HT-29 (cell line): ENCODE measurements around the gene IFT80. TPM values are rescaled to one million over a fixed set of nuclear protein-coding genes. Genes with fewer than 3 reads are reported as not detected.
"Not testable (repeated sequence)": the region's sequence is repeated elsewhere in the genome, so short reads cannot be mapped to it uniquely, and the experiment has no call there.

ENCODE experiments used
- DNase-seq: peaks from one replicate; pipeline ENCODE4 v3.0.0-alpha.2; 2015; ENCODE audit warnings: low spot score
- total RNA-seq: library from RNA; depleted of rRNA; stranded (reverse); fragments of >200 nt; shearing (Covaris generic); gene quantifications from 2 replicates; pipeline ENCODE4 v1.2.3, GENCODE V29; 2014

Gene IFT80
- total RNA-seq, 1 experiment from 2014 or later: 10.5 TPM

DNA sequence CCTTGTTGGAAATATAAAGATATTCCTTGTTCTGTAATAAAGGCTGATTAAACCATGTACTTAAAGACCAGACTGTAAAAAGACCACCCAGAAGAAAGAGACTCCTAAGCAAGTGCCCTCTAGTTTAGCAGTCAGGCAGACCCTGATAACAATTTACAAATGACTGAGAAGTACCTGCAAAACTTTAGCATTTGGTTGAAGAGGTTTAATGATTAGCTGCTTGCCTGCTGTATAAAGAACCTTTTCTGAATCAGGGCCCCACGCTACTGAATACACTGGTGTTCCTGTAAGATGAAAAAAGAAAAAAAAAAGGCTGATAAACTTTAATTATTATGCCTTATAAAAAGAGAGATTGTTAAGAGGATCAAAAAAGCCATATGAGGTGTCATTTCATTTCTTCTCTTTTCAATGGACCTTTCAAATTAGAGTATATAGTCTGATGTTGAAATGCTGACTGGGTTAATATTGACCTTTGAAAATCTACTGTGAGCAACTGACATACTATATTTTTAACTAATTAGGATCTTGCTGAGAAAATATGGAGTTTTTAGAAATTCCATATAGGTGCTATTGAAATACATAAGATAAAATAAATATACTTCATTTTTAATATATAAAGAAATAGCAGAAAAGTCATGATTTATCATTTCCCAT is 33.0 kb downstream of the IFT80 start:
- DNase-seq: no peak

DNA sequence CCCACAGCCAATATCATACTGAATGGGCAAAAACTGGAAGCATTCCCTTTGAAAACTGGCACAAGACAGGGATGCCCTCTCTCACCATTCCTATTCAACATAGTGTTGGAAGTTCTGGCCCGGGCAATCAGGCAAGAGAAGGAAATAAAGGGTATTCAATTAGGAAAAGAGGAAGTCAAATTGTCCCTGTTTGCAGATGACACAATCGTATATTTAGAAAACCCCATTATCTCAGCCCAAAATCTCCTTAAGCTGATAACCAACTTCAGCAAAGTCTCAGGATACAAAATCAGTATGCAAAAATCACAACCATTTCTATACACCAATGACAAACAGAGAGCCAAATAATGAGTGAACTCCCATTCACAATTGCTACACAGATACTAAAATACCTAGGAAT is 36.1 kb downstream of the IFT80 start:
- DNase-seq: not testable (repeated sequence)

DNA sequence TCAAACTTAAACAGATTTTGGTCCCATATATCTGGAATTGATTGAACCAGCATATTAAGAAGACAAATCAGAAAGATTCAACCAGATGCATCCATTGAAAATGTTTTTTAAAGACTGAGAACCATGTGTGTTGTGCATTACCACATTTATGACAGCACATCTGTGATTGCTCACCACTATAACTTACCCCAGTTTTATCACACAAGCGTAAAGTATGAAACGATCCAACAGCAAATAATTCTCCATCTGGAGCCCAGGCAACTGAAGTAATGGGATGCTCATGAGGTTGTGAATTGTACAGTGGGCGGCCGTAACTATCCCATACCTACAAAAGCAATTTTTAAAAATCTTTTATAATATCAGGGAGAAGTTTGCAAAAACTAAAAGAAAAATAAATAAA is 43.2 kb downstream of the IFT80 start:
- DNase-seq: no peak

DNA sequence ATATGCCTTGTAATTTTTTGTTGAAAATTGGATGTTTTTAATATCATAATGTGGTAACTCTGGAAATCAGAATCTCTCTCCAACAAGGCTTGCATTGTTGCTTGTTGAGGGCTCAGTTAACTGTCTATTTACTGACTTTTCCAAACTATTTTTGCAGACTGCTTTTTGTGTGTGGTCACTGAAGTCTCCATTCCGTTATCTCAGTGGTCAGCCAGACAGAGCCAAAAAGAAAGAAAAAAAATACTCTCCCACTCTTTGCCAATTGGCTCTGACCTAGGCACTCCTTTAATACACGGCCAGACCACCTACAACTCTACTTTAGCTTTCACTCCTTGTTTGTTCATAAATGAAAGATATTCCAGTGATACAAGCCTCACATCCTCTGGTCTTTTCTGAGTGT is 52.5 kb downstream of the IFT80 start:
- no peak for DNase-seq

DNA sequence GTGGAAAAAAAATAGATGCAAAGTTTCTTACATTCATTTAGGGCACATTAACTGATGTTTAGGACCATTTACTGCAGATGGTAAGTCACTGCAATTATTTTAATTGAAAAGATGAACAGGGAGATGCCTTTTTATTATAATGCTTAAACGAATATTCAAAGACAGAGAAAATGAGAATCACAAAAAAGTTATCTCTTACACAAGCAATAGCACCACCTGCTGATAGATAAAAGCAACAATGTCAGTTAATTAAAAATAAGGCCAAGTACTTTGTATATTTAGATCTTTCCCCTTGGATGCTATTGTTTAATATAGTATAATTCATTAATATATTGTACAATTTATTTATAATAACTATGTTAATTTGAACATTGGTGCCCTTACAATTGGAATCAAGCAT is 55.9 kb downstream of the IFT80 start:
- DNase-seq: peak; percentile 25

DNA sequence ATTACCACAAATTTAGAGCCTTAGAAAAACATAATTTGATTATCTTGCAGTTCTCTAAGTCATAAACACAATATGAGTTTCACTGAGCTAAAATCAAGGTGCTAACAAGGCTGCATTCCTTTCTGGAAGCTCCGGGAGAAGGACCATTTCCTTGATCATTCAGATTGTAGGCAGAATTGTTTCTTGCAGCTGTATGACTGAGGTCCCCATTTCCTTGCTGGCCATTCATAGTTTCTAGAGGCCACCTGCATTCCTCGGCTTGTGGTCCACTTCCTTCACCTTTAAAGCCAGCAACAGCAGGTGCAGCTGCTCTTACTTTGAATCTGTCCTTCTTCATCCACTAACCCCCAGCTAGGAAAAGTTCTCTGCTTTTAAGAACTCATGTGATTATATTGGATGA is 58.7 kb downstream of the IFT80 start:
- DNase-seq: no peak

DNA sequence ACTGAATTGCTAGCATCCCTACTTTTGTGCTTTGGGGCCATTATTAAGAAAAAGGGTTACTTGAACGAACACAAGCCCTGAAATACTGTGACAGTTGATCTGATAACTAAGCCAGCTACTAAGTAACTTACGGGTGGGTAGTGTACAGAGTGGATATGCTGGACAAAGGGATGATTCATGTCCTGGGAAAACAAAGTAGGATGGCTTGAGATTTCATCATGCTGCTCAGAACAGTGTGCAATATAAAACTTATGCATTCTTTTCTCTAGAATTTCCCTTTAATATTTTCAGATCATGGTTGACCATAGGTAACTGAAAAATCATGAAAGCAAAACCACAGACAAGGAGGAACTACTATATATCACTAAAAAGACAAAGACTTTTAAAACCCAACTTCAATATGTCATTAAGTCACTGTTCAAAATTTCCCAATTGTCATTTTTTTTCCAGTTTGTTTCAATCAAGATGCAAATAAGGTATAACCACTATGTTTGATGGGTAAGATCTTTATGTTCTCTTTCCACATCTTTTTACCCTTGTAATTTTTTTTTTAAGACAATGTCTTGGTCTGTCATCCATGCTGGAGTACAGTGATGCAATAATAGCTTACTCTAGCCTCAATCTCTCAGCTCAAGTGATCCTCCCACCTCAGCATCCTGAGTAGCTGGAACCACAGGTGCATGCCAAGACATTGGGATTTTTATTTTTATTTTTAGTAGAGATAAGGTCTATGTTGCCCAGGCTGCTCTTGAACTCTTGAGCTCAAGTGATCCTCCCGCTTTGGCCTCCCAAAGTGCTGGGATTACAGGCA is 67.7 kb downstream of the IFT80 start:
- DNase-seq: peak; percentile 46

DNA sequence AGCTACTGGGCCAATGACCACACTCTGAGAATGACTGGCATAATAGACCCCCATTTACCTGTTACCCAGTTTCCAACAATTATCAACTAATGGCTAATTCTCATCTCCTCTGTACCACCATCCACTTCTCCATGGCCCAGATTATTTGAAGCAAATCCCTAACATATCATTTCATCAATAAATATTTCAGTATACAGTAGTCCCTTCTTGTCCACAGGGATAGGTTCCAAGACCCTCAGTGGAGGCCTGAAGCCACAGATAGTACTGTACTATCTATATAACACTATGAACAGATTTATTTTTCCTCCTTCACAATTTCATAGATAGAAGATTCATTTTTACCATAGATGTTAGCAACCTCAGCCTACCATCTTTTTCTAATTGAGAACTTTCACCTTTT is 68.3 kb downstream of the IFT80 start:
- no peak for DNase-seq

DNA sequence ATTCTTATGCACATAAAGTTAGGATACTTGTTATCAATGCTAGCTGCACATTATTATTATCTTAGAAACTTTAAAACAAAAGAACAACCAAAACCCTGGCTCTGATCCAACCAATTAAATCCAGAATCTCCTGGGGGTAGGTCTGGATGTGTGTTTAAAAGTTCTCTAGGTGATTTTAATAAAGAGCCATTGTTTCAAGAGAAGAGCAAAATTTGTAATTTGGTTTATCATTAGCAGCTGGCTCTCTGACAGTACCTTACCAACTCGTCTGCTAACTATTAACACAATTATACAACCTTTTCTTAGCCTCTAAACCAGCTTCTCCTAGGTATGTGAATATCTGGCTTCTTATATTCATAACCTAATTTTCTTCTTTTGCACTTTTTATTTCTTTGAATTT is 68.9 kb downstream of the IFT80 start:
- DNase-seq: peak; percentile 10

DNA sequence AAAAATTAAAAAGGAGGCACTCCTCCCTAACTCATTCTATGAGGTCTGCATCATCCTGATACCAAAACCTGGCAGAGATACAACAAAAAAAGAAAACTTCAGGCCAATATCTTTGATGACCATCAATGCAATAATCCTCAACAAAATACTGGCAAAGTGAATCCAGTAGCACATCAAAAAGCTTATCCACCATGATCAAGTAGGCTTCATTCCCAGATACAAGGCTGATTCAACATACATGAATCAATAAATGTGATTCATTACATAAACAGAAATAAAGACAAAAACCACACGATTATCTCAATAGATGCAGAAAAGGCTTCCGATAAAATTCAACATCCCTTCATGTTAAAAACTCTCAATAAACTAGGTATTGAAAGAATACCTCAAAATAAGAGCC is 72.7 kb downstream of the IFT80 start:
- DNase-seq: not testable (repeated sequence)

DNA sequence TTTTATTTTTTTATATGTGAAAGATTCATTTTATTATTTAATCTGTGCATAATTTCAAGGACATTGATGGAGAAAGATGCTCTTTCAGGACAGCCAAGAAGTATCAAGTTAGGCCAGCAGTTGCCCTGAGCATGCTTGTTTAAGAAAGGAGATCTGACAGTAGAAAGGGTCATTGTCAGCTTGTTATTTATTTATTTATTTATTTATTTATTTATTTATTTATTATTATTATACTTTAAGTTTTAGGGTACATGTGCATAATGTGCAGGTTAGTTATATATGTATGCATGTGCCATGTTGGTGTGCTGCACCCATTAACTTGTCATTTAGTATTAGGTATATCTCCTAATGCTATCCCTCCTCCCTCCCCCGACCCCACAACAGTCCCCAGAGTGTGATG is 77.2 kb downstream of the IFT80 start:
- DNase-seq: not testable (repeated sequence)

DNA sequence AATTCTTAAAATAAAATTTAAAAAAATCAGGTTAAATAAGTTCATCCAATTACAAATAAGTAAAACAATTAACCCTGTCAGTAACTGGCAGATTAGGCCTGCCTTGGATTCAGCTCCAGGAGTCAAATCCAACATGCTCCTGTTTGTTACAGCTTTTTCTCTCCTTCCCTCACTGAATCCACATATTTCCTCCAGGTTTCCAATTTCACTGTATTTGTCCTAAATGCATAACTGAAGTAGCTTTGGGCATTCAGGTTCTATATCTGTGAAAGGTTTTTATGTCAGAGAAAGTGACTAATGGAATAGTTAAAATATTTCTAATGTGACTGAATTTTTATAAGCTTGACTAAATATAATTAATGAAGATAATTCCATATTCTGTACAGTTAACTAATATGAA is 79.7 kb downstream of the IFT80 start:
- DNase-seq: no peak

DNA sequence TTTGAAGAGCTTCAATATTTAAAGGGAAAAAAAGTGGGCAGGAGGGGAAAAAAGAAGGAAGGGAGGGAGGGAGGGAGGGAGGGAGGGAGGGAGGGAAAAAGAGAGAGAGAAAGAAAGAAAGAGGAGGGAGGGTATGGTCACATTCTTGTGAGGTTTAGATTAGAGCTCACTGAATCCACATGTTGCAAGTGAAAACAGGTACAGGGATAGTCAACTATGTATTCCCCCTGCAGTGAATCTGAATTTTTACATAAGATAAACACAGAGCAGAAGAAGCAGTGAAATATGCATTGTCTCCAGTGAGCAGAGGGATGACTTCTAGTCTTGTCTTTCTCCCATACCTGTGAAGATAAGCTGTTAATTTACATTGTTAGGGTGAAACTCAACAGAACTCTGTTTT is 84.0 kb downstream of the IFT80 start:
- DNase-seq: no peak

DNA sequence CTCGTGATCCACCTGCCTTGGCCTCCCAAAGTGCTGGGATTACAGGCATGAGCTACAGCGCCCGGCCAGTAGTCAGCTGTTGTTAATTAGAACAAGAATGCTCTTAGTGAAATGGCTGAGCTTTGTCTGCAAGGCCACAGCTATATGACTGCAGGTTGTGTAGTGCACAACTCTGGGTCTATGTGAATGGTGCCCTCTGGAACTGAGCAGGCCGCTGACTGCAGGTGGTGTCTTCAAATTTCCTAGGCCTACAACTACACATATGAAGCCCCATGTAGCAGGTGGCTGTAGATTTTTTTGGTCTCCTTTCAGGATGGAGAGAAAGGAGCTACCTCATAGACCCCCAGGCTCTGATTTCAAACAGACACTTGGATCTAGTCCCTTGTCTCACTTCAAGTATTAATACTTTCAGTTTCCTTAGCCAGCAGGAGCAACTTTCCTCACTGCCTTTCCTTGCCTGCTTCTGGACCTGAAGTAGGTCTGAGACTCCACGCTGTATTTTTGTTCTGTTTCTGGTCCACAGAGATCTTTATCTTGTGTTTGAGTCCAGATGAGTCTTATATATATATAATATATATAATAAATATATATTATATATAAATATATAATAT is 86.9 kb downstream of the IFT80 start:
- no peak for DNase-seq

DNA sequence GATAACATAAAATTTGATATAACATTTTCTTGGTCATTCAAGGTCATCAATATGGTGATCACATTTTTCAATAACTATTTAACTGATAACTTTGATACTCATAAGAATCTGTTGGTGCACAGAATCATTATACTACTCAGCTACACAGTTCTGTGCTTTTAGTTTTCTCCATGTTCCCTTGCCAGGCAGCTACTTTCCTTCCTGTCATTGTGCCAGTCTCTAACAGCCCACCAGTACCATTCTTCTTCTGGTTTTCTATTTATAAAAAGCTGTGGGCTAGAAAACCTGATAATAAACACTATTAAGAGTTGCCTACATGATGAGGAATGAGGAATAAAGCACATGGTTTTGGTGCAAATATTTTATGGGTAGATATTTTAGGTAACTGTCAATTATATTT is 96.2 kb downstream of the IFT80 start:
- DNase-seq: no peak

DNA sequence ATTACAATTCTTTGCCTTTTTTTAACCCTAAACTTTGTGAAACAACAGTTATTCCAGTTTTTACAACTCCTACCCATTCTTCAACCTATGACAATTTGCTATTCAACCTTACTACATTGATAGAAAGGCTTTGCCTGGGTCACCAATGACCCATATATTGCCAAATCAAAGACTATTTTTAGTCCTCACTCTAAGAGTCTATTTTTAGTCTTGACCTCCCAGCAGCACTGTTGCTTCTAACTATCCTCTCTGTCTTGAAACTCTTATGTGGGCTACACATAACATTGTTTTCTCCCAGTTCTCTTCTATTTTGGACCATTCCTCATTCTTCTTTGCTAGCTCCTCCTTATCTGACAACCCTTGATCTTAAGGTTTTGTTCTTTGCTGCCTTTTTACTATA is 102.4 kb downstream of the IFT80 start:
- DNase-seq: no peak

DNA sequence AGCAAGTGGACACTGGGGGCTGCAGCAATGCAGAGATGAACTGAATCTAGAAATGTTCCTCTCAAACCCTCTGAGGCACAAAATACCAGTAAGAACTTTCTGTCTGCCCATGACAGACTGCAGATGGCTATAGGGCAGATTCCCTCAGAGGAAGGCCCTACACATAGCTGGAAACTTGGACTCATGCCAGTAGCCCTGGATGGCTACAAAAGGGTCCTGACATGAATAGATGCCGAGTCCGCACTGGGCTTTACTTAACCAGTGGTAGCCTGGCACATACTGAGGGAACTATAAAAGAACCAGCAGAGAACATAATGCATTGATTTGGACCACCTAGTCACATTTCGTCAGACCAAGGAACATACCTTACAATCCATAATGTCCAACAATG is 107.1 kb downstream of the IFT80 start:
- DNase-seq: no peak

DNA sequence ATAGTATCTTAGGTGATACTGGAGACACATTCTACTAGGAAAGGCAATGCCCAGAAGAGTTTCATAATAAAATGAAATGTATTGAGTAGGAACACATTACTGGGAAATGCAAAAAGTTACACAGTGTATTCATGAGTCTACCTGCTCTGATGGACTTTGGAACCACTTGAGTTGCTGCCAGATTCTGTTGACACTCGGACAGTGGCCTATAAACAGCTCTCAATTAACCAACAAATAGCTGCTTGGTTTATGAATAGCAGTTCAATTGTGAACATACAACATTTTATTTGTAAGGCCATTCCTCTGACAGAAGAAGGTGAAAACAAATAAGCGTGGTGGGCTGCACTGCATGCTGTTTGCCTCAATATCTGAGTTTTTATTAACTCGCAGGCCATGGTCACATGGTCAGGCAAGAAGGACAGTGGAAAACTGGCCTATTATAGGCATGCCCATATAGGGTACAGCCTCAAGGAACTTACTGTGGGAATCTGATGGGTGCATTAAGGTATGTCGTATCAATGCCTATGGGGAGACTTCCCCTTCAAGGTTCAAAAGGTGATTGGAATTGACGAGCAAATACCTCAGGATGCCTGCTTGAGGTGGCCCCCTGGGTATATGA is 107.6 kb downstream of the IFT80 start:
- peak; percentile 44 for DNase-seq

DNA sequence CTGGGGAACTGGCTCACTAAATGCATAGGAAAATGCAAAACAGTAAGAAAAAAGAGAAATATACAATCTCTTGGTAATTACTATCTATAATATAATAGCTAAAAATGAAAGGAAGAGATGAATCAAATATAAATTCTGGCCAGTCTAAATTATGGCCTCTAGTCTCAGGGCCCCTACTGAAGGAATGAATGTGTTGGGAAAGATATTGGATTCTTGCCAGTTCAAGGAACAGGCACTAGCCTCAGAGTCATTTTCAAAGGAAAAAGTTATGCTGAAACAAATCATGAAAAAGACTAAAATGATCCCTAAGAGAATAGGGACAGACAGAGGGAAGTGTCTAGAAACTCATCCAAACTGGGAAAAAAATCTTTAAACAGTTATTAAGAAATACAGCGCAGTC is 111.4 kb downstream of the IFT80 start:
- DNase-seq: no peak

DNA sequence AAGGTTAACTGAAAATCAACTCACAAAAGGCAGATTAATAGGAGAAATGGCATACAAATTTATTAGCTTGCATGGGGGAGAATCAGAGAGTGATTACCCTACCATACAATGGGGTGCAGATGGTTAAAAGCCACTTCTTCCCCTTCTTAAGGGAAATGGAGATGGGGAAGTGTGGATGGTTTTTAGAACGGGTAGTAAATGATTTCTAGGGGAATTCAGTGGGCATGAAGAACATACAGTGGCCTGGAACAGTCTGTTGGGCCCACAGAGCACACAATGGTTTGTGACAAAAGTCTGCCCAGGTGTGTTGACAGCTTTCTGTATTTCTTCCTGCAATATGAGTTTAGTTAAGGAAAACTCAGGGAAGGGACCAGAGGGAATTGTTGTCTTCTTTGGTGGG is 112.8 kb downstream of the IFT80 start:
- no peak for DNase-seq

DNA sequence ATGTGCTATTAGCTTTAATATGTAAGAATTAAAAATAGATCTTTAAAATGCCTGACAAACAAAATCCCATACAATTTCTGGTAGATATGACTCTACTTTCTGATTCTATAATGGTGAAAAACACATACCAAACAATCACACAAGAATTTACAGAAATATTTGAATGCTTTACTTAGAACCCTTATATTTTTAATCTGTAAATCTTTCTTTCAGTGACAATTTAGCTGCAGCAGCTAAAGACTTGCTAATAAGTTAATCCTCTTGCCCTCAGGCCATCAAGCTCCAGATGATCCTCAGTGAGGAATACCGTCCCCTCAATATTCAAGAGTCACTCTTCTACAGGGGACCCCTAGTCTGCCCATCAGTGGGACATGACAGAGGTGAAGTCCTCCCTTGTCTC is 118.2 kb downstream of the IFT80 start:
- no peak for DNase-seq

DNA sequence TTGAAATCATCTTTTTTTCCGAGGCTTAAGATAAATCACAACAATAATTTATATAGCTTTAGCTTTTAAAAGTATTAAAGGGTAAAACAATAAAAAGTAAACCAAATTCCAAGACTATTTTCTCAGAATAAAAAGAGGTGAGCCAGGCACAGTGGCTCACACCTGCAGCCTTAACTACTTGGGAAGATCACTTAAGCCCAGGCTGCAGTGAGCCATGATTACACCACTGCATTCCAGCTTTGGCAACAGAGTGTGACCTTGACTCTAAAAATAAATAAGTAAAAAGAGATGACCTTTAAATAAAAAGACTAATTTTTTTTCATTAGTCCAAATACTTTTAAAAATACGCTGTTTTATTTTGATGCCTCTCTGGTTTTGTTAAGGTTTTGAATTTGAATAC is 119.4 kb downstream of the IFT80 start:
- no peak for DNase-seq

DNA sequence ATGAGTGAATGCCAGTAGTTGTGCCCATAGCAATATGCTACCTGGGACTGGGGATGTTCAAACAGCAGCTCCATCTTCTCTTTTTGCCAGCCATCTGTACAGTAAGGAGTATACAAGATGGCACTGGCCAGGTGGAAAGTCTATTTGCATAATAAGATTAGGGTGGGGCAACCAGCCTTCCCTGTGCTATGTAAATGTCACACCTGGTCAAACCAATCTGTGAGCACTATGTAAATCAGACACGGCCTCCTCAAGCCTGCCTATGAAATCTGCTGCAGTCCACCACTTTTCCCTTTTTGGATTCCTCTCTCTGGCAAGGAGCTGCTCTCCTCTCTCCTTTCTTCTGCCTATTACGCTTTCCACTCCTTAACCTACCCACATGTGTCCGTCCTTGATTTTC is 120.8 kb downstream of the IFT80 start:
- no peak for DNase-seq
